GM12892 (cell line): ENCODE data around the gene PDHX.

Source experiments
- DNase-seq: peaks from one replicate; pipeline ENCODE4 v3.0.0; 2011; ENCODE audit not compliant: insufficient read length
- FAIRE-seq: peaks from 2 replicates; lab custom pipeline; 2011; peaks lifted over from hg19 to GRCh38; lab: Jason Lieb, UNC
- POLR2A ChIP-seq: IDR thresholded peaks from 2 replicates; pipeline ENCODE4 v1.6.1; 2011; ENCODE audit warnings: low read depth, low read length, control low read depth
- POLR2AphosphoS5 ChIP-seq: IDR thresholded peaks from 2 replicates; pipeline ENCODE4 v1.6.1; 2011; ENCODE audit warnings: low read depth, low read length, control low read depth
- TAF1 ChIP-seq: IDR thresholded peaks from 2 replicates; pipeline ENCODE4 v1.6.1; 2011; ENCODE audit warnings: low read depth, mild to moderate bottlenecking, control low read depth, low read length, borderline replicate concordance

PDHX gene

DNA sequence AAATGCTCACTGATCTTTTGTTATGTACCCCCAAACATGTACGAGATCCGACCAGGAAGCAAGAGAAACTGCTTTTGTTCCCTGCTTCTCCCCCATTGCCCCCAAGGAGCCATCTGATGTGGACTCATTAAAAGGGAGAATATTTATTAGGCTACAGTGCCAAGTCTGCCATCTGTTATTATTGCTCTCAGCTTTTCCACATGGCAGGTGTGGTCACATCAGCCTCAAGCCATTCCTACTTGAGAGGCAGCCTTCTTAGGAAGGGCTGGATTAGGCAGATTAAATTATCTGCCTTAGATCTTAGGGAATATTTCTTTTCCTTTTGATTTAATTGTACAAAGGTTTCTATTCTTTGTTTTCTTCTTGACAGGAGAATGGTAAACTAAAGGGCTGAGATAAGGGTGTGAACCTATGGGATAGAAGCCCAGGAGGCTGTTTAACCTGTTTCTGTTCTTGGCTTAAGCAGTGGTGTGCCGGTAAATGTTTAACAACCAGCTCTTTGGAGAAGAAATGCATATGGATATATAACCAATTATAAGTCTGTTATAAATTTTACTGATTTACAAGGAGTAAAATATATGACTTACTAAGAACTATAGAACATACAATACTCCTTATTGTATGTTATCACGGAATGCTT, 88.8 kb downstream of the PDHX start:
- DNase-seq (no peak), FAIRE-seq (peak; percentile 33)
- no peak for TF ChIP-seq TAF1

DNA sequence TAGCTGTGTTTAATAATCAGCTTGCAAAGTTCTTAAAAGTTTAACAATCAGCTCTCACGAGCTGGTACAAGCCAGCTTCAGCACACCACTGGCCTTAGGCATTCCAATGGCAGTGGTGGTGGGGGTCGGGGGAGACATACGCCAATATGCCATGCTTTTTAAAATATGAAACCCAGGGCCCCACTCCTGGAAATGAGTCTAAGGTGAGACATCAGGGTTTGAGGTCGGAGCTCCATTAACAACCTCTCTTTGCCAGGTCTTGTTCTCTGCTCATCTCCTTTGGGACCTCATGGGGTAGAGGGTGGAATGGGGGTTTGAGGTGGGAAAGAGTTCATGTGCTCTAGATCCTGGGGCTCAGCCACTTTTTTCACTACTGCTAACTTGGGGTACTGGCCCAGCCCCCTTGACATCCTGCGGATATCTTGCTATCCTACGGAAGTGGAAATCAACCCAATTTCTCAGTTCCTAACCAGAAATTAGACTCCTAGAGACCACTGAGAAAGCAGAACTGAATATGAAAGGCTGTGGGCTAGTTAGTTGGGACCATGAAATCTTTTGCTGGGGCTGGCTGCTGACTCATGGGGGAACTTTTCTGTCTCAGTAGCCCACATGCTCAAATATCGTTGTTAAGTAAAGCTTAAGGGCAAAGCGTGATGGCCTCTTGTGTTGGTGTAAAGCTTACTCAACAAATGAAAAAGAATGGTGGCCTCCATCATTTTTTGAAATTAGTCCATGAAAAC, 90.1 kb downstream of the PDHX start:
- no peak for TF ChIP-seq TAF1
- no peak for TF ChIP-seq POLR2AphosphoS5
- no peak for TF ChIP-seq POLR2A
- FAIRE-seq (peak; percentile 97), DNase-seq (peak; percentile 27)

DNA sequence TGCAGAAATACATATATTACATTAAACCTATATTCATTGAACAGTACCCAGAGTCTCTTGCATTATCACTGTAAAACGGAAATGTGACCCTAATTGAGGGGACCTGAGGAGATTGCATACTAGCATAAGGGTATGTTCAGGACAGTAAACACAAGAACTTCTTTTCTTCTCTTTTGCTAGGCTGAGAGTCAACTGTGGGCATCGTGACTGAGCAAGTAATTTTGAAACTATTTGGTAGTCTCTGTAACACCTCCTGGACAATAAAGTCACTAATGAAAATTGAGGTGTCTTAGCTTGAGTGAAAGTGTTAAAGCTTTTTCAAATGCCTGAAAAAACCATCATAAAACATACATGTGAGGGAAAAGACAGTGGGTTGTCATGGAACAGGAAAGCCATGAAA, 90.9 kb downstream of the PDHX start:
- DNase-seq = no peak
- TF ChIP-seq TAF1 (no peak), POLR2A (no peak), POLR2AphosphoS5 (no peak)
- peak; percentile 92 for FAIRE-seq

- no peak for TF ChIP-seq POLR2A
- TF ChIP-seq POLR2AphosphoS5 = no peak
- TF ChIP-seq TAF1 = no peak
- FAIRE-seq (peak; percentile 81), DNase-seq (no peak)
These were observed 92.9 kb downstream of the PDHX start for GRCh38 chr11:35009191-35009943.

GRCh38 chr11:35009944-35010342, 93.5 kb downstream of the PDHX start:
- FAIRE-seq = no peak
- no peak for TF ChIP-seq POLR2AphosphoS5
- no peak for TF ChIP-seq POLR2A
- TF ChIP-seq TAF1 = no peak
- no peak for DNase-seq

DNA sequence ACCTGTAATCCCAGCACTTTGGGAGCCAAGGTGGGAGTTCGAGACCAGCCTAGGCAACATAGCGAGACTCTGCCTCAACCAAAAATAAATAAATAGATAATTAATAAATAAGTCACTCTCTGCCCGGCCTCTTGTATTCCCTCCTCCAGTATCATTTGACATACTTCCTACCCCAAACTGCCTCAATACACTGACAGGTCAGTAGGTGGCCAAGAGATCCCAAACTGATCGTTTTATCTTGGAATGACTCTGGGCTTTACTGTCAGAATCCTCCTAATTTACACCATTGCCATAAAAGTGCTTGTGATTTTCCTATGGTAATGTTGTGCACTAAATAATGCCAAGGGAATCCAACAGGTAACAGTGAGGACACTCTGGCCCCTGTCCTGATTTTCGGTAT, 94.2 kb downstream of the PDHX start:
- TF ChIP-seq POLR2A = no peak
- no peak for TF ChIP-seq TAF1
- no peak for TF ChIP-seq POLR2AphosphoS5
- FAIRE-seq (no peak), DNase-seq (no peak)

DNA sequence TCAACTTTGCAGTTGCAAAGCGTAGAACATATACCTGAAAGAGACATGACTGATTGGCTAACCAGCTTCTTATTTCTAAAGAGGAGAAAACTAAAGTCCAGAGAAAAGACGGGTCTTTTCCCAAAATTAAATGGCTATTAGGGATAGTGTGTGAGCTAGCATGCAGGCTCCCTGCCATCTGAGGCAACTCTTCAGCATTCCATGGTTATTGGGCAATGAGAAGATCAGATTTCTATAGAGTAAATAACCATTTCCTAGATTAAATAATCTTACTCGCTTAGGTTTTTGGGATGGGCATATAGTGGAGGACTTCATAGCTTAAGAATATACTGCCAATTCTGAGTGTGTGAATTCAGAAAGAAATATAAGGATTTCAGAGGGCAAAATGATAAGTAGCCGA, 95.0 kb downstream of the PDHX start:
- TF ChIP-seq POLR2A (no peak), POLR2AphosphoS5 (no peak), TAF1 (no peak)
- FAIRE-seq (no peak), DNase-seq (no peak)

DNA sequence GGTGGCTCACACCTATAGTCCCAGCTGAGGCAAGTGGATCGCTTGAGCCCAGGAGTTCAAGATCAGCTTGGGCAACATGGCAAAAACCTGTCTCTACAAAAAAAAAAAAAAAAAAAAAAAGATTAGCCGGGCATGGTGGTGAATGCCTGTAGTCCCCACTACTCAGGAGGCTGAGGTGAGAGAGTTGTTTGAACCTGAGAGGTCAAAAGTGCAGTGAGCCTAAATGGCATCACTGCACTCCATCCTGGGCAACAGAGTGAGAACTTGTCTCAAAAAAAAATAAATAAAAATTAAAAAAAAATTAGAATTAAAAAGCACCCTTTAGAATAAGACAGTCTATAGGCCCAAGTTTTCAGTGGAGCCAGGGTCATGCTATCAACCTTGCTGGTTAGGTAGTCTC, 95.5 kb downstream of the PDHX start:
- no peak for DNase-seq
- FAIRE-seq = no peak
- no peak for TF ChIP-seq TAF1
- TF ChIP-seq POLR2AphosphoS5 = no peak
- no peak for TF ChIP-seq POLR2A

- DNase-seq (no peak), FAIRE-seq (peak; percentile 94)
- TF ChIP-seq TAF1 (no peak), POLR2A (peak; percentile 25; the same call in 1 of the 2 replicates)
These were observed 96.2 kb downstream of the PDHX start for GRCh38 chr11:35012467-35013191.

GRCh38 chr11:35013514-35014233, 97.3 kb downstream of the PDHX start:
- TF ChIP-seq POLR2AphosphoS5 (no peak), TAF1 (no peak), POLR2A (no peak)
- peak; percentile 82 for FAIRE-seq

DNA sequence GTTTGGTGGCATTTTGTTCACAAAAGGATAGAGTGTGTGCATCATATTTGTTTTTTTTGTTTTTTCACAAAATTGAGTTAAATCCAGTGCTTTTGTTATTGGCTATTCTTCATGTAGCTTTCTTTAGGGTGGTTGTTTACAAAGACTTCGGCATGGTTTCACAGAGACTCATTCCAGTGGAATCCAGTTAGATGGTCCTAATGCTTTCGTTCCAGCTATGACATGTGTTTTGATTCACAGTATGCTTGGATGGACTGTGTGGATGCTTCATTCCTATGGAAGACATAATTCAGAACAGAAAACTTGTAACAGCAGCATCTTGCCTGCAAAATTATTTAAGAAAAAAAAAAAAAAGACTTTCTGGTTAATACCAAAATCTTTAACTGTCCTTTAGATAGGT, 97.9 kb downstream of the PDHX start:
- FAIRE-seq (no peak), DNase-seq (no peak)
- TF ChIP-seq POLR2A = no peak
- TF ChIP-seq TAF1 = no peak
- no peak for TF ChIP-seq POLR2AphosphoS5

More at GRCh38 chr11:35013514-35014233, 97.3 kb downstream of the PDHX start:
- no peak for DNase-seq
